ENCODE data around the gene PJA2. TPM values are rescaled to one million over a fixed set of nuclear protein-coding genes. Genes with fewer than 3 reads are reported as not detected.
A peak's percentile ranks its signal among the peaks of the same experiment; 100 is the strongest.

PJA2 gene
- total RNA-seq, 1 donor from 2014 or later = 70.5 TPM

GRCh38 chr5:109411149-109411514 lies 1.4 kb upstream of the PJA2 start:
- intact Hi-C loops (cut with DNase I) = no loop called here
- ATAC-seq (ENCODE audit: poor library complexity) = no peak

DNA sequence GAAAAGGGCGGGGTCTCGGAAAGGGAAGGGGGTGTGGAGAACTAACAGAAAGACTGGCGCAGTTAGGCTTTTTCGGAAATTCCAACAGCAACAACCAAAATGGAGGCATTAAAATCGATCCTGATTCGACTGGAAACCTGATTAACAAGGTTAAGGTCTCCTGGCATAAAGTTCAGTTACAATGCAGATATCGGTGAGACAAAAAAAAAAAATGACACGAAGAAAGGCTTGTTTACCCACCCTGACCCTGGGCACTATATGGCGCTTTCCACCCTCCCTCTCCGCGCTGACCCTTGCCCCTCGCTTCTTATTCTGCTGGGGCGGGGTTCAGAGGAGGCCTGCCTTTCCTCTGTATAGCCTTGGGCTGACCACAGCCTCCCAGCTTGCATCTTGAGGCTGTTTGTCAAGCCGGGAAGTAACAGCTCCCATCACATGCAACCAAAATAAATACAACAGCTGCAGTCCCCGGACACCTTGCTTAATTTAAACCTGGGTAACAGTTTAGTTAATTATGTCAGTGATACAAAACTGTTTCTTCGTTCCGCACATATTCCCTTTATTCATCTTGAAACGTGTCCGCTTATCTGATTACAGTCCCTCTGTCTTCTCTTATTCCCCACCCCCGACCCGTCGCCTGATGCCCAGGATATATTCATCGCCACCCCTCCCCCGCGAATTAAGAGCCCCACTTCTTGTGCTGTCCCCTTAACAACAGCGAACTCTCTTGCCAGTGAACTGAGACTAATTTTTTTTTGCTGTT lies 795 bp upstream of the PJA2 start:
- ATAC-seq (ENCODE audit: poor library complexity) = peak; percentile 54
- intact Hi-C loops (cut with DNase I) = no loop called here
- DNase-seq = peak; percentile 85

More at GRCh38 chr5:109411149-109411514, 1.4 kb upstream of the PJA2 start:
- DNase-seq = no peak

GRCh38 chr5:109408991-109409843 lies 557 bp downstream of the PJA2 start:
- ATAC-seq (ENCODE audit: poor library complexity) = peak; percentile 41
- DNase-seq = peak; percentile 82
- intact Hi-C loops (cut with DNase I) = no loop called here

- no peak for ATAC-seq (ENCODE audit: poor library complexity)
- no peak for DNase-seq
- intact Hi-C loops (cut with DNase I) = no loop called here
Measured at GRCh38 chr5:109407913-109408312, 1.9 kb downstream of the PJA2 start.

GRCh38 chr5:109406719-109407118 lies 3.1 kb downstream of the PJA2 start:
- intact Hi-C loops (cut with DNase I) = no loop called here
- ATAC-seq (ENCODE audit: poor library complexity) = no peak

GRCh38 chr5:109404428-109404960 lies 5.3 kb downstream of the PJA2 start:
- ATAC-seq (ENCODE audit: poor library complexity) = no peak
- intact Hi-C loops (cut with DNase I) = no loop called here
- DNase-seq = no peak

More at GRCh38 chr5:109406719-109407118, 3.1 kb downstream of the PJA2 start:
- no peak for DNase-seq

DNA sequence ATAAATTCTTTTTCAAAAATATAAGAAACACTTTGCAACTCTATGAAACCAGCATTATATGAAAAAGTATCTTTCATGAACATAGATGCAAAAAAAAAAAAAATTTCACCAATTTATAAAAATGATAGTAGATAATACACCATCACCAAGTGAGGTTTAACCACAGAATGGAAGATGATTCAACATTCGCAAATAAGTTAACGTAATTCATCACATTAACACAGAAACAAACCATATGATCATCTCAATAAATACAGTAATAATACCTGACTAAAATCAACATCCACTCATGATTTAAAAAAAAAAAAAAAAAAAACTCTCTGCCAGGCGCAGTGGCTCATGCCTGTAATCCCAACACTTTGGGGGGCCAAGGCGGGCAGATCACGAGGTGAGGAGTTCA lies 6.3 kb downstream of the PJA2 start:
- intact Hi-C loops (cut with DNase I) = no loop called here
- DNase-seq (no peak), ATAC-seq (ENCODE audit: poor library complexity) (no peak)

DNA sequence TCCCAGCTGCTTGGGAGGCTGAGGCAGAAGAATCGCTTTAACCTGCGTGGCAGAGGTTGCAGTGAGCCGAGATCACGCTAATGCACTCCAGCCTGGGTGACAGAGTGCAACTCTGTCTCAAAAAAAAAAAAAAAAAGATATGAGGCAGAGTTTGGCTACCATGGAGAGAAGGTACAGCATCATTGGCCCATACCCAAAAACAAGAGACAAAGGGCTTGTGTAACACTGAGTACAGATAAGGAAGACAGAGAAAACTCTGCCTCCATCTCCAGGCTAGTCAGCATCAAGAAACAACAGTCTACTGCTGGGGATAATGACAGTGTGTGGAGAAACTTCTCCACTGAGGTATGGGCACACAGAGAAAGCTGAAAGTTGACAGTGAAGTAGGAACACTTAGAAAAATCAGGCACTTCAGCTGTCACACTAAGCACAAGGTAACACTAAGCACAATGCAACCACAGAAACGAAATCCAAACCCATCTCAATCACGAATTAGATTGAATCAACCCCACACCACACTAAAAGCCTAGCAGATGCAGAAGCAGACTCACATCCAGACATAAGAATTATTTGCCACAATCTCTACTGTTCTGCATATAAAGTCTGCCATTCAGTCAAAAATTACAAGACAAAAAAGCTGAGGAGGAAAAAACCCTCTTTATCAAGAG lies 10.5 kb downstream of the PJA2 start:
- intact Hi-C loops (cut with DNase I) = no loop called here
- peak; percentile 92 for ATAC-seq (ENCODE audit: poor library complexity)
- DNase-seq = no peak

DNA sequence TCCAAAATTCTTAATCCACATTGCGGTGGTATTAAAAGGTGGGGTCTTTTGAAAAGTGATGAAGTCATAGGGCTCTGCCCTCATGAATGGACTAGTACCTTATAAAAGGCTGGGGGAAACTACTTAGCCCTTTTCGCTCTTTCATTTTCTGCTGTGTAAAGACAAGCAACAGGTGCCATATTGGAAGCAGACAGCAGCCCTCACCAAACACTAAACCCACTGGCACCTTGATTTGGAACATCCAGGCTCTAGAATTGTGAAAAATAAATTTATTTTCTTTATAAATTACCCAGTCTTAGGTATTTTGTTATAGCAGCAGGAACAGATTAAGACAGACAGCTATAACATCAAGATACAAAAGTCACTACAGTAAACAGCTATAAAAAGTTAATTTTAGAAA lies 12.8 kb downstream of the PJA2 start:
- no peak for ATAC-seq (ENCODE audit: poor library complexity)
- no peak for DNase-seq
- intact Hi-C loops (cut with DNase I) = no loop called here

GRCh38 chr5:109394806-109395205 lies 15.0 kb downstream of the PJA2 start:
- ATAC-seq (ENCODE audit: poor library complexity) (no peak), DNase-seq (no peak)
- intact Hi-C loops (cut with DNase I) = no loop called here

- no peak for DNase-seq
- no peak for ATAC-seq (ENCODE audit: poor library complexity)
- intact Hi-C loops (cut with DNase I) = no loop called here
Measured at GRCh38 chr5:109390188-109390587, 19.6 kb downstream of the PJA2 start.

- ATAC-seq (ENCODE audit: poor library complexity) (peak; percentile 12), DNase-seq (no peak)
- intact Hi-C loops (cut with DNase I) = no loop called here
Measured at GRCh38 chr5:109388407-109388806, 21.4 kb downstream of the PJA2 start.

DNA sequence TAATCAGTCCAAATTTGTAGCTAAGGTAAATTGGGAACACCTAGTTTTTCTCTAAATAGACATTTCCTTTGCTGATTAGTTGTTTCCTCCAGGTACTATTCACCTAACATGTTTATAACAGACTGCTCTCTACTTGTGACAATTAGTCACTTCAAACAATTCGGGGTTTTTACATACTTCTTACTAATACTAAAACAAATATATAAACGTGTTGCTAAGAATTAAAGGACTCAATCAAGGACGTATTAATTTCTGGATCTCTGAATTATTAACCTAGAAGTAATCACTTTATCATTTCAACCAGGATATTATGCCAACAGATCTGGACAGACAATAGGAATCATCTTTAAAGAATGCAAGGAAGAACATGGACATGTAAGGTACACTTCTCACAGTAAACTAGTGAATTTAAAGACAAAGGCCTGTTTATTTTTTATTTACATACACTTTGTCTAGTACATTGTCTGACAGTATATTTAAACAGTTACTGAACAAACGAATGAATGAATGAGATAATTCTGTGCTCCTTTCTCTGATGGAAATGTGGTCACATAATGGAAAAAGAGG lies 22.3 kb downstream of the PJA2 start:
- DNase-seq (no peak), ATAC-seq (ENCODE audit: poor library complexity) (no peak)
- intact Hi-C loops (cut with DNase I) = no loop called here

GRCh38 chr5:109378095-109378494 lies 31.7 kb downstream of the PJA2 start:
- DNase-seq = no peak
- ATAC-seq (ENCODE audit: poor library complexity) = no peak
- intact Hi-C loops (cut with DNase I) = no loop called here

GRCh38 chr5:109374625-109375024 lies 35.1 kb downstream of the PJA2 start:
- intact Hi-C loops (cut with DNase I) = no loop called here
- DNase-seq = no peak

GRCh38 chr5:109373932-109374331 lies 35.8 kb downstream of the PJA2 start:
- DNase-seq (no peak), ATAC-seq (ENCODE audit: poor library complexity) (no peak)
- intact Hi-C loops (cut with DNase I) = no loop called here

More at GRCh38 chr5:109374625-109375024, 35.1 kb downstream of the PJA2 start:
- no peak for ATAC-seq (ENCODE audit: poor library complexity)

- no peak for ATAC-seq (ENCODE audit: poor library complexity)
- no peak for DNase-seq
- intact Hi-C loops (cut with DNase I) = no loop called here
Measured at GRCh38 chr5:109370343-109370742, 39.4 kb downstream of the PJA2 start.

- intact Hi-C loops (cut with DNase I) = no loop called here
- no peak for DNase-seq
- no peak for ATAC-seq (ENCODE audit: poor library complexity)
Measured at GRCh38 chr5:109365653-109366052, 44.1 kb downstream of the PJA2 start.

- ATAC-seq (ENCODE audit: poor library complexity) (no peak), DNase-seq (no peak)
- intact Hi-C loops (cut with DNase I) = no loop called here
Measured at GRCh38 chr5:109364977-109365376, 44.8 kb downstream of the PJA2 start.

Measured in Right ventricle myocardium superior (tissue), 1 donor.